HG02885 (cell line): ENCODE data around the gene DIP2C.
A peak's percentile ranks its signal among the peaks of the same experiment; 100 is the strongest.
"Not testable (repeated sequence)": the region's sequence is repeated elsewhere in the genome, so short reads cannot be mapped to it uniquely, and the experiment has no call there.

Experiments used
- ATAC-seq: cut with Tn5 transposase; IDR thresholded peaks from one replicate; pipeline ENCODE4 v1.9.1; 2021; ENCODE audit warnings: mild to moderate bottlenecking; ENCODE audit not compliant: unreplicated experiment, poor library complexity

The DIP2C gene

DNA sequence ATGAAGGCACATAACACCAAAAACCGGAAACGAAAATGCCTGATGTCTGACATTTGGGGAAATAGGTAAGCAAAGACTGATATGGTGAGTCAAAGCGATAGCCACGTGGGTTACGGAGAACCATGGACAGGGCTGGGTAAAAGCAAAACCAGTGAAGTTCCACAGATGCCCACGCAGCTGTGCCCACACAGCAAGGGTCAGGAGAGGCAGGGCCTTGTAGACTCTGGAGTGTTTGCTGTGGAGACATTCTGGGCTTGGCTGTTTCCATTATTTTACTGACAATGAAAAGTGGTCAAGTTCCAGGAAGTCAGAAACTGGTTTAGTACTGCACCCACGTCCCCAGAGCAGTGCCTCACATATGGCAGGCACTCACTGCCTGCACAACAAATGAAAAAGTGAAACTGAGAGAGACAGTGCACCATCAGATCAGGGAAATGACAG, 405.5 kb downstream of the DIP2C start:
- peak; percentile 89 for ATAC-seq

DNA sequence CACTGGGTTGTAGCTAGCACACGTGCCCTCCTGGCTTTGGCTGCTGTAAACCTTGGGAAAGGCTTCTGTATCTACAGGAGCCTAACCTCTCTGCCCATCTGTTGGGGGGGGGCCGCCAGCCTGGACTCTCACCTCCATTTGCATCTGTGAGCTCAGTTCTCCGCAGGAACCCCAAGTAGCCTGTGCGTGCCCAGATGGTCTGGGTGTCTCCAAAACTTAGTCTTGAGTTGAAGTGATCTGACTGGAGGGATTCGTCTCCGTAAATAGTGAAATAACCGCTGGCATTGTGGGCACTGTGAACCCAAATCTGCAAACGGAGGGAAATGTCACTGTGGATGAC, 406.4 kb downstream of the DIP2C start:
- no peak for ATAC-seq

DNA sequence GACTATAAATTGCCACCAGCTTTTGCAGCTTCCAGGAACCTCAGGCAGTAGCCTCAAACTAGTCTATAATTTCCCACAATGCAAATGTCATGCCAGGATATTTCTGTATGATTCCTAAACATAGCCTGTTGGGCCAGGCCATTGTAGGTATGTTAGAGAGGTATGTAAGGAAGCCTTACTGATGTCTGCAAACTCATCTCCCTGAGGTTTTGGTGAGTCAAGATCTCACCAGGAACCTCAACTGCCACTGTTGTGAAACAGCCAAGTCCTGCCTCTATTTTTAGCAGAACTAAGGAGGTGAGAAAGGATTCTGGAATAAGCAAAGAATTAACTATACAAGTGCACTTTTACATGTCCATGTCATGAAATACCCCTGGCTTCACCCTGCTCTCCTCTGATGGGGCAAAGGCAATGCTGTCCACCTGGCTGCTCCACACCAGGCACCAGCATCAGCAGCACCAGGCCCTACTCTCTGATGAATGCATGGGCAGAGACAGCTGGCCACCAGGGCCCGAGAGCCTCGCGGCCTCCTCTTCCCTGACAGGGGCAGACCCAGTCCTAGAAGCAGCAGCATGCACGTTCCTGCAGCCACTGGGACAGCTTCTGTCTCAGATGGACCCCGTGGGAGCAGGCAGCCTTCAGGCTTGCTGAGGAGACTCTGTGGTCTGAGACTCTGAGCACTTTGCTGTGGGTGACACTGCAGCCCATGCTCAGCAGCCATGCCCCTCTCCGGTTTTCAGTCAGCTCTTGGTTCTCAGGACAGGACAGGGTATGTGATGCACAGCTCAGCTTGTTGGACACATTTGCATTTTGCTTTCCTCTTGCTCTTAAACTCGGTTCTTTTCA, 407.0 kb downstream of the DIP2C start:
- ATAC-seq, result no peak

- ATAC-seq, result no peak
Measured at GRCh38 chr10:279655-280054, 409.8 kb downstream of the DIP2C start.

DNA sequence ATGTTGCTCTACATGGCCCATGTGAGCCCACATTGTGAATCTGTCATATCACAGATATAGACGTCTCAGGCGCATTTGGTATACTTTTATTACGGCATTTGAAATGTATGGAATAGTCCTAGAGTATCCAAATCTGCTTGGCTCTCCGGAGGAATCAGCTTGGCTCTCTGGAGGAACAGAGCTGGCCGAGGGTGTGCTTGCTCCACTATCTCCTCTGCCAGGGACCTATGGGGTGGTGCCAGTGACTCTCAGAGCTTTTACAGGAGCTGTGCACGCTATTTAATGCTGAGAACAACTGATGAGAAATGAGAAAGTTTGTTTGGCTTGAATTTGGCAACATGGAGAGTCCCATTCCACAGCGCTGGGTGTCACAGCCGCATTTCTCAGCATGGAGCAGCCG, 410.2 kb downstream of the DIP2C start:
- ATAC-seq, result no peak

GRCh38 chr10:278707-279106, 410.8 kb downstream of the DIP2C start:
- no peak for ATAC-seq

GRCh38 chr10:277963-278362, 411.5 kb downstream of the DIP2C start:
- no peak for ATAC-seq

DNA sequence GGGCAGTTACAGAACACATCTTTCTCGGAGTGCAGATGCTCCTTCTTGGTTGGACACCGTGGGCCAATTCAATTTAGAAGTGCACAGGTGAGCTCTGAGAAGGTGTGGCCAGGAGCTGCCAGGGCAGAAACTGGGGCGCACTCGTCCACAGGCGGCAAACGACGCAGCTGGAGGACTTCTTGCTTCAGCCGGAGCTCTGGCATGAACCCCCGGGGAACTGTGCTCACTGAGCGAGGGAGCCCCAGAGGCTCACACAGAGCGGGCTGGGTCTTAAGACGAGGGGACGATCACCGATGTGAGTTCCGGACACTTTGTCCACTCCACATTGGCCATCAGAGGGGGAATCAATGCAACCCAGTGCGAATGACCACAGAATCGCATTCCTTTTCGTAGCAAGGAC, 413.8 kb downstream of the DIP2C start:
- no peak for ATAC-seq

GRCh38 chr10:274866-275265, 414.6 kb downstream of the DIP2C start:
- ATAC-seq, result no peak

- no peak for ATAC-seq
Measured at GRCh38 chr10:273088-273487, 416.4 kb downstream of the DIP2C start.

- ATAC-seq, result no peak
Measured at GRCh38 chr10:271722-272121, 417.7 kb downstream of the DIP2C start.

DNA sequence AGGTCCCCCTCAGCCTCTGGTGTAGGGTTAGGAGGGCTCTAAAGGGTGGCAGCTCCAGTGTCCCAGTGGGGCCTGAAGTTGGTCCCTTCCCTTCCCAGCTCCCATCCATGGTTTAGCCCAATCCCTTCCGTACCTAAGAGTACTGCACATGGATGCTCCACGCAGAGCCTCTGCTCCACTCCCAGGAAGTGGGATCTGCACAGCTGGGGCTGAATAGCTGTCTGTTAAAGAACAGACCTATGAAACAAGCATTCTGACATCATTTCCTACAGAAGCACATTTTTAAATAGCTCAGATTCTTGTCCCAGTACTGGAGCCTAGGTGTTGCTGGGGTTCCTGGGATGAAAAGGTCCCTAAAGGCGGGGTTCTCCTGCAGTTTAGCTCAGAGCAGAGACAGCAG, 418.3 kb downstream of the DIP2C start:
- ATAC-seq, result no peak

- no peak for ATAC-seq
Measured at GRCh38 chr10:269440-270074, 419.9 kb downstream of the DIP2C start.

- ATAC-seq, result no peak
Measured at GRCh38 chr10:267705-268104, 421.8 kb downstream of the DIP2C start.

DNA sequence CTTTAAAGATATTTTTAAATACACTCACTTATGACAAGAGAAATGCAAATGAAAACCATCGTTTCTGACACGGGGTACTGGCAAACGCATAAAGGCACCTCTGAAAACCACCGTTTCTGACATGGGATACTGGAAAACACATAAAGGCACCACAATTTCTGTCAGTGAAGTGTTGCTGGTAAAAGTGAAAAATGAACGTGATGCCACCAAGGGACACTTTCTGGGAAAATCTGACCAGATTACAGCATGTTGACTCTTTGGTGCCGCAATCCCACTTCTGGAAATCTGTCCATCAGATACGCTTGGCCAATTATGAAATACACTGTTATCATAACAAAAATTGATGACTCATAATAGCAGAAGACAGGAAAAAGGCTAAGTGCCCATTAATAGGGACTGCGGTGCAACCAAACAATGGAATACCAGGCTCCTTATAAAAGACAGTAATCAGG, 422.5 kb downstream of the DIP2C start:
- no peak for ATAC-seq

DNA sequence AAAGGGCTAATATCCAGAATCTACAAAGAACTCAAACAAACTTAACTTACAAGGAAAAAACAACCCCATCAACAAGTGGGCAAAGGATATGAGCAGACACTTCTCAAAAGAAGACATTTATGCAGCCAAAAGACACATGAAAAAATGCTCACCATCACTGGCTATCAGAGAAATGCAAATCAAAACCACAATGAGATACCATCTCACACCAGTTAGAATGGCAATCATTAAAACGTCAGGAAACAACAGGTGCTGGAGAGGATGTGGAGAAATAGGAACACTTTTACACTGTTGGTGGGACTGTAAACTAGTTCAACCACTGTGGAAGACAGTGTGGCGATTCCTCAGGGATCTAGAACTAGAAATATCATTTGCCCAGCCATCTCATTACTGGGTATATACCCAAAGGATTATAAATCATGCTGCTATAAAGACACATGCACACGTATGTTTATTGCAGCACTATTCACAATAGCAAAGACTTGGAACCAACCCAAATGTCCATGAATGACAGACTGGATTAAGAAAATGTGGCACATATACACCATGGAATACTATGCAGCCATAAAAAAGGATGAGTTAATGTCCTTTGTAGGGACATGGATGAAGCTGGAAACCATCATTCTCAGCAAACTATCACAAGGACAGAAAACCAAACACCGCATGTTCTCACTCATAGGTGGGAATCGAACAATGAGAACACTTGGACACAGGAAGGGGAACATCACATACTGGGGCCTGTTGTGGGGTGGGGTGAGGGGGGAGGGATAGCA, 423.5 kb downstream of the DIP2C start:
- not testable (repeated sequence) for ATAC-seq

- not testable (repeated sequence) for ATAC-seq
Measured at GRCh38 chr10:265074-265440, 424.4 kb downstream of the DIP2C start.

- not testable (repeated sequence) for ATAC-seq
Measured at GRCh38 chr10:264160-265073, 425.1 kb downstream of the DIP2C start.

GRCh38 chr10:260819-261429, 428.5 kb downstream of the DIP2C start:
- ATAC-seq, result no peak
